ENCODE measurements around the gene RTN4RL1.

The RTN4RL1 gene

GRCh38 chr17:1980665-1981250 is 44.4 kb downstream of the RTN4RL1 start:
- Histone ChIP-seq H3K4me1 (no peaks in the 10 kb centered on the region), H3K9me3 (ENCODE audit: control insufficient read depth, low read length) (no peaks in the 10 kb centered on the region), H3K4me2 (ENCODE audit: low read length) (no peak overlapping the region), H3K79me2 (no peaks in the 10 kb centered on the region), H3K4me3 (ENCODE audit: low read depth, low read length) (no peak overlapping the region), H2AFZ (no peak overlapping the region), H3K27ac (no peak overlapping the region), H3K9ac (no peak overlapping the region), H3K36me3 (ENCODE audit: control insufficient read depth, insufficient read depth, low read length) (no peaks in the 10 kb centered on the region), H3K27me3 (ENCODE audit: control insufficient read depth, insufficient read depth, low read length) (no peaks in the 10 kb centered on the region)
- TF ChIP-seq, protein P1, sequence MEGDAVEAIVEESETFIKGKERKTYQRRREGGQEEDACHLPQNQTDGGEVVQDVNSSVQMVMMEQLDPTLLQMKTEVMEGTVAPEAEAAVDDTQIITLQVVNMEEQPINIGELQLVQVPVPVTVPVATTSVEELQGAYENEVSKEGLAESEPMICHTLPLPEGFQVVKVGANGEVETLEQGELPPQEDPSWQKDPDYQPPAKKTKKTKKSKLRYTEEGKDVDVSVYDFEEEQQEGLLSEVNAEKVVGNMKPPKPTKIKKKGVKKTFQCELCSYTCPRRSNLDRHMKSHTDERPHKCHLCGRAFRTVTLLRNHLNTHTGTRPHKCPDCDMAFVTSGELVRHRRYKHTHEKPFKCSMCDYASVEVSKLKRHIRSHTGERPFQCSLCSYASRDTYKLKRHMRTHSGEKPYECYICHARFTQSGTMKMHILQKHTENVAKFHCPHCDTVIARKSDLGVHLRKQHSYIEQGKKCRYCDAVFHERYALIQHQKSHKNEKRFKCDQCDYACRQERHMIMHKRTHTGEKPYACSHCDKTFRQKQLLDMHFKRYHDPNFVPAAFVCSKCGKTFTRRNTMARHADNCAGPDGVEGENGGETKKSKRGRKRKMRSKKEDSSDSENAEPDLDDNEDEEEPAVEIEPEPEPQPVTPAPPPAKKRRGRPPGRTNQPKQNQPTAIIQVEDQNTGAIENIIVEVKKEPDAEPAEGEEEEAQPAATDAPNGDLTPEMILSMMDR (IDR thresholded peaks at IDR 0.05): no peak

- no peaks in the 10 kb centered on the region for H3K9me3 ChIP-seq (ENCODE audit: control insufficient read depth, low read length)
- TF ChIP-seq, protein P1 (IDR thresholded peaks at IDR 0.05): no peak
- peak overlapping the region; percentile 62 for H2AFZ ChIP-seq
- no peaks in the 10 kb centered on the region for H3K36me3 ChIP-seq (ENCODE audit: control insufficient read depth, insufficient read depth, low read length)
- H3K9ac ChIP-seq: no peak overlapping the region
- no peak overlapping the region for H3K4me3 ChIP-seq (ENCODE audit: low read depth, low read length)
- H3K27ac ChIP-seq: no peak overlapping the region
- H3K4me1 ChIP-seq: no peaks in the 10 kb centered on the region
- peak overlapping the region; percentile 10 for H3K4me2 ChIP-seq (ENCODE audit: low read length)
- no peaks in the 10 kb centered on the region for H3K27me3 ChIP-seq (ENCODE audit: control insufficient read depth, insufficient read depth, low read length)
- H3K79me2 ChIP-seq: no peaks in the 10 kb centered on the region
Observed at GRCh38 chr17:1979182-1979985, 45.8 kb downstream of the RTN4RL1 start.

DNA sequence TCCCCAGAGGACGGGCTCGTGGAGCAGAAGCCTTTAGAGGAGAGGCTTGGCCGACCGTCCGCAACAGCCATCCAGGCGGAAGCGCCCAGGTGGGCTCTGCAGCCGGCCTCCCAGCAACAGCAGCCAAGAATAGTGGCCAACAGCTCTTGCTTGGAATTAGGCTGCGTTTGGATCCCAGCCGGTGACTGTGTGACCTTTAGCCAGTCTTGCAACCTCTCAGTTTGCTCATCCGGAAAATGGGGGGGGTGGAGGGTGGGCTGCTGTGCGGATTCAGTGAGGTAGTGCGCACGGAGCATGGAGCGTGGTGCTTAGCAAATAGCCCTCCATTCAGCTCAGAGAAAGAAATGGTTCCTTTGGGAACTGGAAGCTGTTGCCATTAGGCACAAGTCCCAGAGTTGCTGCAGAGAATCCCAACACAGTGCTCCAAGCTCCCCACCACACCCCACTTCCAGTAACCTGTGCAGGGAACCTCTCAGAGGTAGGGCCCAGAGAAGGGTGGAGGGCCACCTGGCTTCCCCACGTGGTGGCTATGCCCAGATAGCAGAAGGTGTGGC is 46.7 kb downstream of the RTN4RL1 start:
- H3K27ac ChIP-seq: no peak overlapping the region
- H2AFZ ChIP-seq: no peak overlapping the region
- no peaks in the 10 kb centered on the region for H3K79me2 ChIP-seq
- H3K4me3 ChIP-seq (ENCODE audit: low read depth, low read length): no peak overlapping the region
- H3K9ac ChIP-seq: no peak overlapping the region
- H3K4me2 ChIP-seq (ENCODE audit: low read length): no peak overlapping the region
- no peaks in the 10 kb centered on the region for H3K4me1 ChIP-seq
- no peaks in the 10 kb centered on the region for H3K9me3 ChIP-seq (ENCODE audit: control insufficient read depth, low read length)
- no peaks in the 10 kb centered on the region for H3K36me3 ChIP-seq (ENCODE audit: control insufficient read depth, insufficient read depth, low read length)
- TF ChIP-seq, protein P1 (IDR thresholded peaks at IDR 0.05): no peak
- H3K27me3 ChIP-seq (ENCODE audit: control insufficient read depth, insufficient read depth, low read length): no peaks in the 10 kb centered on the region

DNA sequence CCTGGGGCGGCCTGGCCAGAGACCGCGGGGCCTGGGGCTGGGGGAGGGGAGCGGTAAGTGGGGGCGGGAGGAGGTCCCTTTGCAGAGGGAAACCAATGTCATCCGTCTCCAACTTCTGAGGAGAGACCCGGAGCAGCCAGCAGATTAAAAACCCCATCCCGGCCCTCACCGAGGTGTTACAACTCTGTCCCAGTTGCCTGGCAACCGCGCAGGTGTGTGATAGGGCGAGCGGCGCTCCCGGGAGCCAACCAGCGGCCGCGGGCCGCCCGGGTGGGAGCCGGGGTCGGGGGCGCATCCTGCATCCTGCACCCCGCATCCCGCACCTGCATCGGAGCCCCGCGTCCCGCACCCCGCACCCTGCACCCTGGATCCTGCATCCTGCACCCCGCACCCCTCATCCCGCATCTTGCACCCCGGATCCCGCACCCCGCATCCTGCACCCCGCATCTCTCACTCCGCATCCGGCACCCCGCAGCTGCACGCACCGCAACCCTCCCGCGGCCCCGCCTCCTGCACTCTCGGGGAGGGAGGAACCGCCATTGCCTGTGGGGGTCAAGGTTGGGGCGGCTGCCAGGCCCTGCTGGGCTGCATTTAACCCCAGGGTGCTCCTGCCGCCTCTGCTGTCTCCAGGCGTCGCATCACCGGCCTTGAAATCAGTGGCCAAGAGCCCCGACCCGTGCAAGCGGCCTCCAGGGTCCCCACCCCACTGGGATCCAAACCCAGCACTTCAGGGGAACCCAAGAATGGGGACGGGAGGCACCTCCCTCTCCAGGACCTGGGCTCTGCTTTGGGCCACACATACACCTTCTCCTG is 47.3 kb downstream of the RTN4RL1 start:
- Histone ChIP-seq H3K36me3 (ENCODE audit: control insufficient read depth, insufficient read depth, low read length) (no peaks in the 10 kb centered on the region), H3K79me2 (no peaks in the 10 kb centered on the region), H3K9me3 (ENCODE audit: control insufficient read depth, low read length) (no peaks in the 10 kb centered on the region), H3K27me3 (ENCODE audit: control insufficient read depth, insufficient read depth, low read length) (no peaks in the 10 kb centered on the region), H3K4me3 (ENCODE audit: low read depth, low read length) (peak overlapping the region; percentile 47), H3K4me2 (ENCODE audit: low read length) (peak overlapping the region; percentile 81), H3K9ac (no peak overlapping the region), H2AFZ (peak overlapping the region; percentile 38), H3K27ac (no peak overlapping the region), H3K4me1 (no peaks in the 10 kb centered on the region)
- TF ChIP-seq, protein P1 (IDR thresholded peaks at IDR 0.05): no peak
